Right lobe of liver (tissue), 4 donors: ENCODE data around the gene MCOLN3.

Experiments used
- CTCF ChIP-seq, 4 donors: fragments of 200-600 bp in 3 of 4; fragments of 450-650 bp in 1 of 4; IDR thresholded peaks; one replicate each; pipeline versions ENCODE4 v1.5.1 to v1.8.0; 2016 to 2022; ENCODE audit warnings: antibody characterized with exemption in 4 of 4, mild to moderate bottlenecking in 2 of 4
- POLR2A ChIP-seq: fragments of 450-650 bp; IDR thresholded peaks from one replicate; pipeline ENCODE4 v1.6.1; 2017; ENCODE audit warnings: antibody characterized with exemption, mild to moderate bottlenecking
- donor health status: DM: no; HTN: no; CAD: no.
- donor health status: DM: no; HTN: no; CAD: no.
- donor health status: DM: no; HTN: yes; CAD: no.

- TF ChIP-seq CTCF (IDR thresholded peaks at IDR 0.05), result no peak
- TF ChIP-seq POLR2A, result no peak
Observed at GRCh38 chr1:85048296-85049064, at the start of gene MCOLN3.
